Natural killer cell (primary cell): ENCODE measurements around the gene TGFBR3. TPM values are rescaled to one million over a fixed set of nuclear protein-coding genes. Genes with fewer than 3 reads are reported as not detected.
A peak's percentile ranks its signal among the peaks of the same experiment; 100 is the strongest.

Source experiments
- ATAC-seq, 3 donors: fragments of 150-1000 bp in 2 of 3; fragments of 200-7000 bp in 1 of 3; cut with Tn5 transposase; 1 replicate in 1 of 3; 2 replicates in 2 of 3; pipeline ENCODE4 v1.10.0; 2021; ENCODE audit warnings: mild to moderate bottlenecking in 2 of 3, moderate library complexity in 2 of 3
- DNase-seq, 2 donors: peaks; one replicate each; pipeline versions ENCODE4 v3.0.0 to v3.0.0-alpha.2; 2013 to 2021; ENCODE audit warnings: mixed read lengths in 1 of 2
- H3K27ac ChIP-seq: one replicate; pipeline ENCODE4 v1.5.1; 2013; ENCODE audit warnings: mild to moderate bottlenecking, low read length
- H3K27me3 ChIP-seq: one replicate; pipeline ENCODE4 v1.6.1; 2013; ENCODE audit warnings: low read length; ENCODE audit not compliant: control insufficient read depth, insufficient read depth
- H3K36me3 ChIP-seq: one replicate; pipeline ENCODE4 v1.6.1; 2013; ENCODE audit warnings: low read length; ENCODE audit not compliant: control insufficient read depth, insufficient read depth
- H3K4me1 ChIP-seq: one replicate; pipeline ENCODE4 v1.6.1; 2013; ENCODE audit warnings: low read length; ENCODE audit not compliant: control insufficient read depth, insufficient read depth
- H3K4me3 ChIP-seq: one replicate; pipeline ENCODE4 v1.5.1; 2013; ENCODE audit warnings: low read length
- H3K9me3 ChIP-seq: one replicate; pipeline ENCODE4 v1.6.1; 2013; ENCODE audit warnings: low read length; ENCODE audit not compliant: control insufficient read depth, insufficient read depth
- H3K27ac Mint-ChIP-seq, 2 donors: one replicate each; pipeline ENCODE4 v1.8.0; 2022; ENCODE audit warnings: mild to moderate bottlenecking in 2 of 2, mixed read lengths in 2 of 2, moderate library complexity in 1 of 2
- H3K27me3 Mint-ChIP-seq, 2 donors: one replicate each; pipeline ENCODE4 v1.8.0; 2022; ENCODE audit warnings: low read depth in 2 of 2, mixed read lengths in 2 of 2
- H3K36me3 Mint-ChIP-seq: one replicate; pipeline ENCODE4 v1.8.0; 2022; ENCODE audit warnings: mixed read lengths
- H3K4me1 Mint-ChIP-seq, 2 donors: one replicate each; pipeline ENCODE4 v1.8.0; 2022; ENCODE audit warnings: mixed read lengths in 2 of 2
- H3K4me3 Mint-ChIP-seq: one replicate; pipeline ENCODE4 v1.8.0; 2022; ENCODE audit warnings: mild to moderate bottlenecking, moderate library complexity, mixed read lengths
- H3K9me3 Mint-ChIP-seq, 2 donors: one replicate each; pipeline ENCODE4 v1.8.0; 2022; ENCODE audit warnings: mixed read lengths in 2 of 2
- WGBS: methylation state at CpG from one replicate; pipeline ENCODE4 v1.1.7; 2013; ENCODE audit warnings: missing lambda C conversion rate; ENCODE audit not compliant: insufficient coverage; 5-methylcytosine and 5-hydroxymethylcytosine counted together
- intact Hi-C: fragments of 100-400 bp; cut with micrococcal nuclease; formaldehyde crosslinking; loops from one replicate; pipeline ENCODE4 v1.14.2; 2022
- total RNA-seq, 4 donors: library from RNA; stranded (reverse); fragments of 120-200 nt in 1 of 4; gene quantifications; one replicate each; pipeline versions ENCODE4 v1.2.3 to v1.2.4, GENCODE V29; 2013 to 2022
- TF ChIP-seq, protein P1 (sequence below): fragments of 200-600 bp; IDR thresholded peaks from one replicate; pipeline ENCODE4 v1.8.0; 2022; ENCODE audit warnings: antibody characterized with exemption

The TGFBR3 gene
- total RNA-seq, 3 donors from 2014 or later (not counting 1 experiment from before 2014, with no cell fraction given) = 225 to 274 (median 243) TPM

GRCh38 chr1:91874167-91874566, 11.8 kb downstream of the TGFBR3 start:
- TF ChIP-seq, protein P1, sequence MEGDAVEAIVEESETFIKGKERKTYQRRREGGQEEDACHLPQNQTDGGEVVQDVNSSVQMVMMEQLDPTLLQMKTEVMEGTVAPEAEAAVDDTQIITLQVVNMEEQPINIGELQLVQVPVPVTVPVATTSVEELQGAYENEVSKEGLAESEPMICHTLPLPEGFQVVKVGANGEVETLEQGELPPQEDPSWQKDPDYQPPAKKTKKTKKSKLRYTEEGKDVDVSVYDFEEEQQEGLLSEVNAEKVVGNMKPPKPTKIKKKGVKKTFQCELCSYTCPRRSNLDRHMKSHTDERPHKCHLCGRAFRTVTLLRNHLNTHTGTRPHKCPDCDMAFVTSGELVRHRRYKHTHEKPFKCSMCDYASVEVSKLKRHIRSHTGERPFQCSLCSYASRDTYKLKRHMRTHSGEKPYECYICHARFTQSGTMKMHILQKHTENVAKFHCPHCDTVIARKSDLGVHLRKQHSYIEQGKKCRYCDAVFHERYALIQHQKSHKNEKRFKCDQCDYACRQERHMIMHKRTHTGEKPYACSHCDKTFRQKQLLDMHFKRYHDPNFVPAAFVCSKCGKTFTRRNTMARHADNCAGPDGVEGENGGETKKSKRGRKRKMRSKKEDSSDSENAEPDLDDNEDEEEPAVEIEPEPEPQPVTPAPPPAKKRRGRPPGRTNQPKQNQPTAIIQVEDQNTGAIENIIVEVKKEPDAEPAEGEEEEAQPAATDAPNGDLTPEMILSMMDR = no peak
- Histone ChIP-seq H3K4me1 (peaks cover 80% of the 10 kb centered on the region), H3K36me3 (no peaks in the 10 kb centered on the region), H3K27me3 (no peaks in the 10 kb centered on the region), H3K9me3 (no peaks in the 10 kb centered on the region), H3K27ac (no peak overlapping the region), H3K4me3 (no peak overlapping the region)
- peak in 1 of 3 donors; percentile 21 for ATAC-seq
- Mint-ChIP-seq H3K36me3 (no peaks in the 10 kb centered on the region), H3K4me3 (peak overlapping the region; percentile 84), H3K4me1 (peaks cover 92 to 94% of the 10 kb centered on the region in 2 donors), H3K9me3 (peaks cover 0 to 2% of the 10 kb centered on the region in 2 donors), H3K27me3 (no peaks in the 10 kb centered on the region), H3K27ac (peak overlapping the region; percentile 85 to 91)
- intact Hi-C loops = loop anchor here (5.0 kb wide), 2 partner anchors 42 to 322 kb away; no protein-coding TSS in a partner anchor
- DNase-seq = no peak
- WGBS = 64% methylated on average over 4 of the region's 4 CpGs

GRCh38 chr1:91872559-91873081, 13.3 kb downstream of the TGFBR3 start:
- H3K36me3 Mint-ChIP-seq = no peaks in the 10 kb centered on the region
- peaks cover 88 to 92% of the 10 kb centered on the region in 2 donors for H3K4me1 Mint-ChIP-seq
- Histone ChIP-seq H3K27ac (peak overlapping the region; percentile 28), H3K4me1 (peaks cover 85% of the 10 kb centered on the region), H3K9me3 (no peaks in the 10 kb centered on the region), H3K4me3 (no peak overlapping the region), H3K36me3 (peaks cover 2% of the 10 kb centered on the region), H3K27me3 (no peaks in the 10 kb centered on the region)
- no peaks in the 10 kb centered on the region for H3K27me3 Mint-ChIP-seq
- intact Hi-C loops = loop anchor here (5.0 kb wide), 2 partner anchors 40 to 320 kb away; no protein-coding TSS in a partner anchor
- ATAC-seq = no peak
- H3K4me3 Mint-ChIP-seq = peak overlapping the region; percentile 82
- H3K27ac Mint-ChIP-seq = peak overlapping the region; percentile 85 to 91
- peak in 1 of 2 donors; percentile 55 for DNase-seq
- TF ChIP-seq, protein P1 = no peak
- peaks cover 0 to 2% of the 10 kb centered on the region in 2 donors for H3K9me3 Mint-ChIP-seq
- WGBS = 6% methylated on average over 4 of the region's 7 CpGs

DNA sequence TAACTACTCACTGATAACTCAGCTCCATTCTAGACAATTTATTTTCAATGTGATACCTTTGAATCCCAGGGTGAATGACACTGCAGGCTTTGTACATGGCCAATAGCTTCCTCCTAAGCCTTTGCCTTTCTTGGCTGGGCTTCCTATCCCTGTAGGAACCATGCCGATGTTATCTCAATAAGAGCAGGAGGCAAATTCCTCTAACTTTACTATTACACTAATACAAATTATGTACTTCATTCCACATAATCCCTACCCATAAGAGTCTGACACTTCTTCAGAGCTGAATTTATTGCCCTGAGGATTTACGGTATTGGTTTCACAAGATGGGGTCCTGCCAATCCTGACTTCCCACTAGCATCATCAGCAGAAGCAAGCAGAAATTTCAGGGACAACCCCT, 14.0 kb downstream of the TGFBR3 start:
- peaks cover 86% of the 10 kb centered on the region for H3K4me1 ChIP-seq
- peak overlapping the region; percentile 82 for H3K4me3 Mint-ChIP-seq
- H3K27me3 ChIP-seq = no peaks in the 10 kb centered on the region
- H3K36me3 ChIP-seq = peaks cover 2% of the 10 kb centered on the region
- intact Hi-C loops = loop anchor here (5.0 kb wide), 2 partner anchors 40 to 320 kb away; no protein-coding TSS in a partner anchor
- H3K27ac ChIP-seq = no peak overlapping the region
- no peaks in the 10 kb centered on the region for H3K9me3 ChIP-seq
- WGBS = 75% methylated on average over 2 of the region's 2 CpGs
- TF ChIP-seq, protein P1 = no peak
- no peak overlapping the region for H3K4me3 ChIP-seq
- DNase-seq (no peak), ATAC-seq (no peak)
- H3K27ac Mint-ChIP-seq = peak overlapping the region; percentile 85 to 91
- H3K27me3 Mint-ChIP-seq = no peaks in the 10 kb centered on the region
- H3K9me3 Mint-ChIP-seq = peaks cover 0 to 2% of the 10 kb centered on the region in 2 donors
- H3K36me3 Mint-ChIP-seq = no peaks in the 10 kb centered on the region
- H3K4me1 Mint-ChIP-seq = peaks cover 88 to 92% of the 10 kb centered on the region in 2 donors
